HG02763 (cell line): ENCODE measurements around the gene SULF2.

ENCODE experiments used
- ATAC-seq: cut with Tn5 transposase; IDR thresholded peaks from one replicate; pipeline ENCODE4 v1.9.1; 2021; ENCODE audit warnings: mild to moderate bottlenecking, moderate library complexity; ENCODE audit not compliant: unreplicated experiment

The SULF2 gene

GRCh38 chr20:47717421-47717820 lies 67.9 kb downstream of the SULF2 start:
- no peak for ATAC-seq

GRCh38 chr20:47713878-47714450 lies 71.3 kb downstream of the SULF2 start:
- no peak for ATAC-seq

GRCh38 chr20:47713163-47713562 lies 72.1 kb downstream of the SULF2 start:
- no peak for ATAC-seq

GRCh38 chr20:47711046-47711752 lies 74.1 kb downstream of the SULF2 start:
- no peak for ATAC-seq

- ATAC-seq, result no peak
Measured at GRCh38 chr20:47710665-47711045, 74.6 kb downstream of the SULF2 start.

GRCh38 chr20:47708953-47709833 lies 76.1 kb downstream of the SULF2 start:
- no peak for ATAC-seq

GRCh38 chr20:47708140-47708807 lies 77.0 kb downstream of the SULF2 start:
- ATAC-seq, result no peak

- ATAC-seq, result no peak
Measured at GRCh38 chr20:47706345-47706744, 78.9 kb downstream of the SULF2 start.

GRCh38 chr20:47705497-47705856 lies 79.8 kb downstream of the SULF2 start:
- ATAC-seq, result no peak

GRCh38 chr20:47704746-47705496 lies 80.4 kb downstream of the SULF2 start:
- ATAC-seq, result no peak

- no peak for ATAC-seq
Measured at GRCh38 chr20:47703748-47704147, 81.5 kb downstream of the SULF2 start.

- no peak for ATAC-seq
Measured at GRCh38 chr20:47701612-47702011, 83.7 kb downstream of the SULF2 start.

GRCh38 chr20:47700327-47700726 lies 85.0 kb downstream of the SULF2 start:
- ATAC-seq, result no peak

GRCh38 chr20:47699818-47700217 lies 85.5 kb downstream of the SULF2 start:
- ATAC-seq, result no peak

- ATAC-seq, result no peak
Measured at GRCh38 chr20:47698142-47698541, 87.1 kb downstream of the SULF2 start.

GRCh38 chr20:47696856-47697255 lies 88.4 kb downstream of the SULF2 start:
- no peak for ATAC-seq

- no peak for ATAC-seq
Measured at GRCh38 chr20:47694021-47694818, 91.1 kb downstream of the SULF2 start.

- ATAC-seq, result no peak
Measured at GRCh38 chr20:47691625-47692024, 93.7 kb downstream of the SULF2 start.

- no peak for ATAC-seq
Measured at GRCh38 chr20:47689731-47690130, 95.5 kb downstream of the SULF2 start.
